ENCODE data around the gene TMEM179. TPM values are rescaled to one million over a fixed set of nuclear protein-coding genes. Genes with fewer than 3 reads are reported as not detected.
A peak's percentile ranks its signal among the peaks of the same experiment; 100 is the strongest.

TMEM179 gene
- total and polyA plus RNA-seq, 2 of the 13 experiments (the other 11 are each of a cell fraction or from before 2014, with no cell fraction given) = not detected

DNA sequence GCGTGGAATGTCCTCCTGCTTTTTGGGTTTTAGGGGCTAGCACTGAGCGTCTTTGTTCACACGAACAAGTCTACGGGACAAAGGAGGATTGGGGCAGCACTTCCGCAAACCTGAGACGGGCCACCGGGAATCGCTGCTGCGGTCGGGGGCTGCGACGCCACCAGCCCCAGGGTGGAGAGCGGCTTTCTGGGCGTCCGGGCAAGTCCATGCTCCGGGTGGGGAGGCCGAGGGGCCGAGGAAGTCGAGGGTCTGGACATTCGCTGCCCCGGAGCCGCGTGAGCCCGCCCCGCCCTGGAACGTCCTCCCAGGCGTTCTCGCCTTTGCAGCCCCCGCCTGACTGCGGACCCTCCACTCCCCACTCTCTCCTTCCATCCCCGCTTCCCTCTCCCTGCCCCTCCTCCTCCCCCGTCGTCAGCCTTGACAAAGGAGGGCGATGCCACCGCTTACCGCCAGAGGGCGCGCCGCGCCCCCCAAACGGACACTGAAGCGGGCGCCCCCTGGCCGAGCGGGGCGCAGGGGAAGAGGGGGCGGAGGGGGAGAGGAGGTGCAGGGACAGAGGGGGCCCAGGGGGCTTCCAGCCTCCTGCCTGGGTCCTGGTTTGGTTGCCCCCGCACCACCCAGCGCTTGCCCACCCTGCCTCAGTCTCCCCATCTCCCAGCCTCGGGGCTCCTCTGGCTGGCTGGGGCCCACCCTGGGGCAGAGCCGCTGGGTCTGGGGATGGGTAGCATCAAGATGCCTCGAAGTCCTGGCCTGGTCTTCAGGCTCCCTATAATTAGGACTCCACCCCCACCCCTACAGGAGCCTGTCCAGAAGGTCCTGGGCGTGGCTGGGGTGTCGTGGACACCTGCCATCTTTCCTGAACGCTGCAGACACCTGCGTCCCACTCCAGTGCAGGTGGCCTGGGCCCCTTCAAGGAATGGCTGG, 45.7 kb upstream of the TMEM179 start (continued):
- TF ChIP-seq, protein P1, sequence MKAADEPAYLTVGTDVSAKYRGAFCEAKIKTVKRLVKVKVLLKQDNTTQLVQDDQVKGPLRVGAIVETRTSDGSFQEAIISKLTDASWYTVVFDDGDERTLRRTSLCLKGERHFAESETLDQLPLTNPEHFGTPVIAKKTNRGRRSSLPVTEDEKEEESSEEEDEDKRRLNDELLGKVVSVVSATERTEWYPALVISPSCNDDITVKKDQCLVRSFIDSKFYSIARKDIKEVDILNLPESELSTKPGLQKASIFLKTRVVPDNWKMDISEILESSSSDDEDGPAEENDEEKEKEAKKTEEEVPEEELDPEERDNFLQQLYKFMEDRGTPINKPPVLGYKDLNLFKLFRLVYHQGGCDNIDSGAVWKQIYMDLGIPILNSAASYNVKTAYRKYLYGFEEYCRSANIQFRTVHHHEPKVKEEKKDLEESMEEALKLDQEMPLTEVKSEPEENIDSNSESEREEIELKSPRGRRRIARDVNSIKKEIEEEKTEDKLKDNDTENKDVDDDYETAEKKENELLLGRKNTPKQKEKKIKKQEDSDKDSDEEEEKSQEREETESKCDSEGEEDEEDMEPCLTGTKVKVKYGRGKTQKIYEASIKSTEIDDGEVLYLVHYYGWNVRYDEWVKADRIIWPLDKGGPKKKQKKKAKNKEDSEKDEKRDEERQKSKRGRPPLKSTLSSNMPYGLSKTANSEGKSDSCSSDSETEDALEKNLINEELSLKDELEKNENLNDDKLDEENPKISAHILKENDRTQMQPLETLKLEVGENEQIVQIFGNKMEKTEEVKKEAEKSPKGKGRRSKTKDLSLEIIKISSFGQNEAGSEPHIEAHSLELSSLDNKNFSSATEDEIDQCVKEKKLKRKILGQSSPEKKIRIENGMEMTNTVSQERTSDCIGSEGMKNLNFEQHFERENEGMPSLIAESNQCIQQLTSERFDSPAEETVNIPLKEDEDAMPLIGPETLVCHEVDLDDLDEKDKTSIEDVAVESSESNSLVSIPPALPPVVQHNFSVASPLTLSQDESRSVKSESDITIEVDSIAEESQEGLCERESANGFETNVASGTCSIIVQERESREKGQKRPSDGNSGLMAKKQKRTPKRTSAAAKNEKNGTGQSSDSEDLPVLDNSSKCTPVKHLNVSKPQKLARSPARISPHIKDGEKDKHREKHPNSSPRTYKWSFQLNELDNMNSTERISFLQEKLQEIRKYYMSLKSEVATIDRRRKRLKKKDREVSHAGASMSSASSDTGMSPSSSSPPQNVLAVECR (CRISPR knock-in tag; IDR thresholded peaks at IDR 0.05; ENCODE audit: borderline replicate concordance) = peak; percentile 40; the same call in 1 of the 2 replicates
- peak; percentile 39; the same call in 1 of the 2 replicates for TF ChIP-seq SAP130 (CRISPR knock-in tag; IDR thresholded peaks at IDR 0.05; ENCODE audit: low read depth)
- TF ChIP-seq KMT2B (CRISPR knock-in tag; IDR thresholded peaks at IDR 0.05) = 0 out of 2 replicates have a peak, but pooled peaks have one; percentile 18
- TF ChIP-seq ELF3 (CRISPR knock-in tag; IDR thresholded peaks at IDR 0.05) = 0 out of 2 replicates have a peak, but pooled peaks have one; percentile 44
- TF ChIP-seq ZNF224 (CRISPR knock-in tag; IDR thresholded peaks at IDR 0.05) = no peak
- no peak for TF ChIP-seq ZBTB21 (CRISPR knock-in tag; IDR thresholded peaks at IDR 0.05)
- TF ChIP-seq KDM2A (CRISPR knock-in tag; IDR thresholded peaks at IDR 0.05; ENCODE audit: borderline replicate concordance, low read depth) = peak; percentile 72; the same call in 1 of the 2 replicates
- TF ChIP-seq HOXD1 (CRISPR knock-in tag; IDR thresholded peaks at IDR 0.05) = no peak
- 0 out of 2 replicates have a peak, but pooled peaks have one; percentile 37 for TF ChIP-seq REL (CRISPR knock-in tag; conservative IDR thresholded peaks at IDR 0.05)
- peak; percentile 27 for TF ChIP-seq TEAD3 (CRISPR knock-in tag; optimal IDR thresholded peaks at IDR 0.05; ENCODE audit: borderline replicate concordance)
- TF ChIP-seq, protein P2, sequence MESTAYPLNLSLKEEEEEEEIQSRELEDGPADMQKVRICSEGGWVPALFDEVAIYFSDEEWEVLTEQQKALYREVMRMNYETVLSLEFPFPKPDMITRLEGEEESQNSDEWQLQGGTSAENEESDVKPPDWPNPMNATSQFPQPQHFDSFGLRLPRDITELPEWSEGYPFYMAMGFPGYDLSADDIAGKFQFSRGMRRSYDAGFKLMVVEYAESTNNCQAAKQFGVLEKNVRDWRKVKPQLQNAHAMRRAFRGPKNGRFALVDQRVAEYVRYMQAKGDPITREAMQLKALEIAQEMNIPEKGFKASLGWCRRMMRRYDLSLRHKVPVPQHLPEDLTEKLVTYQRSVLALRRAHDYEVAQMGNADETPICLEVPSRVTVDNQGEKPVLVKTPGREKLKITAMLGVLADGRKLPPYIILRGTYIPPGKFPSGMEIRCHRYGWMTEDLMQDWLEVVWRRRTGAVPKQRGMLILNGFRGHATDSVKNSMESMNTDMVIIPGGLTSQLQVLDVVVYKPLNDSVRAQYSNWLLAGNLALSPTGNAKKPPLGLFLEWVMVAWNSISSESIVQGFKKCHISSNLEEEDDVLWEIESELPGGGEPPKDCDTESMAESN (CRISPR knock-in tag; conservative IDR thresholded peaks at IDR 0.05) = 0 out of 2 replicates have a peak, but pooled peaks have one; percentile 34
- TF ChIP-seq, protein P3, sequence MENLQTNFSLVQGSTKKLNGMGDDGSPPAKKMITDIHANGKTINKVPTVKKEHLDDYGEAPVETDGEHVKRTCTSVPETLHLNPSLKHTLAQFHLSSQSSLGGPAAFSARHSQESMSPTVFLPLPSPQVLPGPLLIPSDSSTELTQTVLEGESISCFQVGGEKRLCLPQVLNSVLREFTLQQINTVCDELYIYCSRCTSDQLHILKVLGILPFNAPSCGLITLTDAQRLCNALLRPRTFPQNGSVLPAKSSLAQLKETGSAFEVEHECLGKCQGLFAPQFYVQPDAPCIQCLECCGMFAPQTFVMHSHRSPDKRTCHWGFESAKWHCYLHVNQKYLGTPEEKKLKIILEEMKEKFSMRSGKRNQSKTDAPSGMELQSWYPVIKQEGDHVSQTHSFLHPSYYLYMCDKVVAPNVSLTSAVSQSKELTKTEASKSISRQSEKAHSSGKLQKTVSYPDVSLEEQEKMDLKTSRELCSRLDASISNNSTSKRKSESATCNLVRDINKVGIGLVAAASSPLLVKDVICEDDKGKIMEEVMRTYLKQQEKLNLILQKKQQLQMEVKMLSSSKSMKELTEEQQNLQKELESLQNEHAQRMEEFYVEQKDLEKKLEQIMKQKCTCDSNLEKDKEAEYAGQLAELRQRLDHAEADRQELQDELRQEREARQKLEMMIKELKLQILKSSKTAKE (CRISPR knock-in tag; IDR thresholded peaks at IDR 0.05; ENCODE audit: borderline replicate concordance) = peak; percentile 48; the same call in 1 of the 2 replicates
- TF ChIP-seq ZNF430 (CRISPR knock-in tag; IDR thresholded peaks at IDR 0.05) = 0 out of 2 replicates have a peak, but pooled peaks have one; percentile 38
- TF ChIP-seq REPIN1 (CRISPR knock-in tag; IDR thresholded peaks at IDR 0.05; ENCODE audit: borderline replicate concordance, low read depth) = peak; percentile 59; the same call in 1 of the 2 replicates
- no peak for TF ChIP-seq DR1 (CRISPR knock-in tag; IDR thresholded peaks at IDR 0.05)
- no peak for TF ChIP-seq ZNF703 (CRISPR knock-in tag; IDR thresholded peaks at IDR 0.05; ENCODE audit: borderline replicate concordance)
- TF ChIP-seq, protein P4, sequence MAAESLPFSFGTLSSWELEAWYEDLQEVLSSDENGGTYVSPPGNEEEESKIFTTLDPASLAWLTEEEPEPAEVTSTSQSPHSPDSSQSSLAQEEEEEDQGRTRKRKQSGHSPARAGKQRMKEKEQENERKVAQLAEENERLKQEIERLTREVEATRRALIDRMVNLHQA (CRISPR knock-in tag; IDR thresholded peaks at IDR 0.05) = no peak
- peak; percentile 79 for TF ChIP-seq STAG1 (CRISPR knock-in tag; IDR thresholded peaks at IDR 0.05)
- TF ChIP-seq ZNF296 (CRISPR knock-in tag; conservative IDR thresholded peaks at IDR 0.05) = 0 out of 2 replicates have a peak, but pooled peaks have one; percentile 33
- TF ChIP-seq KAT8 (CRISPR knock-in tag; IDR thresholded peaks at IDR 0.05) = 0 out of 2 replicates have a peak, but pooled peaks have one; percentile 32

Measured in HepG2 (cell line).